HG03045 (cell line): ENCODE results near the gene CTBS.
"Not testable (repeated sequence)": the region's sequence is repeated elsewhere in the genome, so short reads cannot be mapped to it uniquely, and the experiment has no call there.

Source experiments
- ATAC-seq: cut with Tn5 transposase; IDR thresholded peaks from one replicate; pipeline ENCODE4 v1.9.1; 2021; ENCODE audit warnings: mild to moderate bottlenecking, moderate library complexity; ENCODE audit not compliant: unreplicated experiment

Gene CTBS

DNA sequence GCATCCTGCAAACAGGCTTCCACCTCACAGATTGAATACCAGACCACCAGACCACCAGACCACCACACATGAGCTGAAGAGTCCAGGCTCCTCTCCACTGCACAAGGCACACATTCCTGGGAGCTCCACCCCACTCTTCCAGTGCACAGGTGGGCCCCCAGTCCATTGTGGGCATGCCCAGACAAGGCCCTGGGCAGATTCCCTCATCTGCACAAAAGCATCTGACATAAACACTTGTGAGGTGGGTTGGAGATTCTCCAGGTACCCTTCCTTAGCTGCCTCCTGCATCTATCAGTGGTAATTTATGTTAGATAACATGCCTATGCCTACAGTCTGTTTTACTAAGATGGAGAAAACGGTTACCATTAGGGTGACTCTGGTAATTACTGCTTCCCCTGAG lies 11.6 kb upstream of the CTBS start:
- no peak for ATAC-seq

DNA sequence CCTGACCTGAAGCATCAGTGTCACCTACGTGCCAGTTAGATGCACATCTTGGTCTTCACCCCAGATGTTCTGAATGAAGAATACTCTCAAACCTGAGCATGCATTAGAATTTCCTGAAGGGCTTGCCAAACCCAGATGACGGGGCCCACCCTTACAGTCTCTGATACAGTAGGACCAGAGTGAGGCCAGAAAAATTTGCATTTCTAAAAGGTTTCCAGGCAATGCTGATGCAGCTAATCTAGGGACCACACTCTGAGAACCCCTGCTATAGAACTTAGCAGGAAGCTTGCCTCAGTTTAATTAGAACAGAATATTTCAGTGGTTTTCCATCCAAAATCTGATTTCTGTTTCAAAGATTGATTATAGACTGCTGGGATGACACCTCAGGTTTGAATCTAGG lies 9.9 kb upstream of the CTBS start:
- ATAC-seq = no peak

DNA sequence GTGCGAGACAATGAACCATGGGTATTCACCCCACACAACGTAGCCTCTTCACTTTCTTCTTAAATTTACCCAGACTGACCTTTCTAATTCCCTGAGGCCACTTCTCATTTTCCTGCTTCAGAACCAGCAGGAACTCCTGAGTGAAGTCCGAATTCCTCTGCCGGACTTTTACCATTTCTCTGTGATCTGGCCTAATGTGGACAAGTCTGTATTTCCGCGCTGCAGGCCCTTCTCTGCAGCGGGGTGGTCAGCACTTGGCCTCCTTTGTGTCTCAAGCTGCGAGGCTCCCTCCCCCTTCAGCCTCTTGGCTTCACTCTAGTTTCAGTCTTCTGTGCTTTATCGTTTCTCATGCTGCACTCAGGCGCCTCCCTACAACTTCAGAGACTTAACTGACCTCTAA lies 9.4 kb upstream of the CTBS start:
- ATAC-seq = no peak

DNA sequence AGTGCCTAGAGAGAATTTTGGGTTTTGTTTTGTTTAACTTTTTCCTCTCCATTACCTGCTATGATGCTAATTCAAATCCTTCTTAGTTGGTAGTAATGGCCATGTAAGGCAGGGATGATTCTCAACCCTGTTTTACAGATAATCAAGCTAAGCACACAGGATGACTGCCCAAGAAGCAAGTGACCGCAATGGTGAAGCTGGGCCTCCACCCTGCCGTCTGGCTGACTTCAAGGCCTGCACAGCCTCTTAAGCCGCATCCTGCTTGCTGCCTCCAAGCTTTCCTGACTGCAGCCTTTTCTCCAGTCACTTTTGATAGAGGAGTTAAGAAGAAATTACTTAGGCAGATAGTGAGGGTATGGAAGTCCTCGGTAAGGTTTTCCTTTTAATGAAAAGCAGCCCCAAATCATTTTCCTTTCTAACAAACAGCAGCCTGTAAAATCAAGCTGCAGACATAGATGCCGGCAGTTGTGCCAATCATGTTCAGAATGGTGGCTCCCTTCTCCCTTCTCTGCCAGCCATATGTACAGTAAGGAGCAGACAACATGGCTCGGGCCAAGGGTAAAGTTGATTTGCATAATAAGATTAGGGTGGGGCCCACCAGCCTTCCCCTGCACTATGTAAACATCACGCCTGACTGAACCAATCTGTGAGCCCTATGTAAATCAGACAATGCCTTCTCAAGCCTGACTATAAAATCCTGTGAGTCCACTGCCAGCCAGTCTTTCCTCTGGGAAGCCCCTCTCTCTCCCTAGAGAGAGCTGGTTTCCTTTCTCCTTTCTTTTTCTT lies 8.8 kb upstream of the CTBS start:
- ATAC-seq = no peak

DNA sequence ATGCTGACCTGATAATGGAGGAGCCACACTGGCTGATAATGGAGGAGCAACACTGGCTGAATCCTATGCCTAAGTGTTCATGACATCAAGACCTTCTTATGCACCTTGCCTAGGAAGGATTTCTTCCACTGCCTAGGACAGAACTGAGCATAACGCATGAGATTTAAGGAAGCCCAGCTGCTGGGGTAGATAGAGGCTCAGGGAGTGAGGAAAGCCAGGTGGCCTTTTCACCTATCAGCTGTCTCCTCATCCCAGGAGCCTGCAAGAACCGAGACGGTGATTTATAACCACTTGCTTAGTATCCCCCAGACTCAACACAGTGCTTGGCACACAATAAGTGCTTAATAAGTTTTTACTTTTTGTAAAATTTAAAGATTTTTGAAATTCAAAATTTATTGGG lies 7.4 kb upstream of the CTBS start:
- ATAC-seq = no peak

DNA sequence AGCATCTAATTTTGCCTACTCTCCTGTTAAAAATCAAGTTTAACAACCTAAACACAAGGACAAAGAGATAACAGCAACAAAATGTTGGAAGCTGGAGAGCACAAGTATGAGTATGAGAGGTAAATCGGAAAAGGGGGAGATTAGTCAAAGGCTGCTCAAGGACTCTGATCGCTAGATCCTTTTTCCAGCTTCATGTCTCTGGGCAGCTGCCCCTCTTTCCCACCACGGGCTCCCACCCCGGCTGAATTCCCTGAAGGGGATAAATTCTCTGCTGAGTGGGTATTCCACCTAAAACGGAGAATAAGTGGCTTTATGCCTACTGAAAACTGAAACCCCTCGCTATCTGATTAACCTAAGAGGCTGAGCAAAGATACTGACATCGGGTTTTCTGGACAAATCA lies 696 bp upstream of the CTBS start:
- ATAC-seq = no peak

DNA sequence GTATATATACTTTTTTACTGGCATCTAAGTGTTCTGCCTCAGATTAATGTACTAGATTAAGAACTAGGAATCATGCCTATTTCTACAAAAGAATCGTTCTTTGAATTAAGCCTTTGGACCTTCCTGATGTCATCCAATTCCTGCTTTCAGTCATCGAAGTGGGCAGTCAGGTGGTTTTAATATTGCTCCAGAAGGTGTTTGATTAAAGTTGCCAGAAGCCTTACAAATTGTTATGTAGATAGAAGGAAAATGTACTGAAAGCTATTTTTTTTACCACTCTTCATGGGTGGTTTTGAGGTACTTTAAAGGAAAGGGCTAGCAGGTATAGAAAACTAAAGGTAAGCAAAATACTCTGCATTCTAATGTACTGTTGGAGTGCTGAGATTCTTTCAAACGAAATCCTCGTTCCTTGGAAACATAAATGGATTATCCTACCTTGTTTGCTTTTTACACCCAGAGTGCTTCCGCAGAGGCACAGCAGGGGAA lies 716 bp downstream of the CTBS start:
- ATAC-seq = no peak

DNA sequence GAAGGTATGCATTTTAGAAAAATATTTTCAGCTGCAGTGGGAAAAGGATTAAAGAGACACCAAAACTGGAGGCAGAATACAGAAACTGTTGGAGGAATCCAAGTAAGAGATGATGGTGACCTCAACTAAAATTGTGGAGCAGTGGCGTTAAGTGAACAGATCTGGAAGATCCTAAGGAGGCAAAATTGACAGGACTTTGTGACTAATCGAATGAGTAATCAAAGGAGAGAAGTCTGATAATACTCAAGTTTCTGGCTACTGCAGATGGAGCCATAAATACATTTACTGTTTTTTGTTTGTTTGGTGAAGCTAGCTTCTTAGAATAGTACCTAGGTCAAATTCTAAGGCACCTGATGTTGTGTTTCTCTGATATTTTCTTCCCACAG lies 3.1 kb downstream of the CTBS start:
- ATAC-seq = no peak

DNA sequence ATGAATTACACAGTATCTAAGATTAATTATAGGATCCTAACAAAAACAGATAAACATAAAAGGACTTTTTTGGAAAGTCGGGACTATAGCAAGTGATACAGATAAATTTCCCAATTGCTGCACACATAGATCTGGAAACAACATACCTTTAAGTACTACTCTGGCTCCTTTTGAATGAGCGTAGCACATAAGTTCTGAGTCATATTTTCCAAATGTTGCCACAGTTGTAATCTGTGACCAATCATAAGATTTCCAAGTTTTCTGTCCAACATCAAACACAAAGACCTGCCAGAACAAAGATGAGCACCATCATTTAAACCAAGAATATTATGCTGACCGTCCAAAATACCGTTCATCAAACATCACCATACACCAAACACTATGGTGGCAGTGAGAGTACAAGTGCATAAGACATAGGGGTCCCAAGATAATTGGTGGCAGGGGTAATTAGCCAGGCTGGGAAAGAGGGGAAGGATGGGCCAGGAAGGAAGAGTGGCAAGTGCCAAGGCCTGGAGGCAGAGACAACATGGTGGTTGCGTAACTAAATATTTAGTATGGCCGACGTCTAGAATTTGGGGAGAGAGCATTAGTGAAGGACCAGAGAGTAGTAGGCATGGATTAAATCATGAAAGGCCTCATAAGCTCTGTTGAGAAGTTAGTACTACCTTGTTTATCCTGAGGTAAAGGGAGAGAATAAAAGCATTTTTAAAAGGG lies 3.6 kb downstream of the CTBS start:
- ATAC-seq = no peak

DNA sequence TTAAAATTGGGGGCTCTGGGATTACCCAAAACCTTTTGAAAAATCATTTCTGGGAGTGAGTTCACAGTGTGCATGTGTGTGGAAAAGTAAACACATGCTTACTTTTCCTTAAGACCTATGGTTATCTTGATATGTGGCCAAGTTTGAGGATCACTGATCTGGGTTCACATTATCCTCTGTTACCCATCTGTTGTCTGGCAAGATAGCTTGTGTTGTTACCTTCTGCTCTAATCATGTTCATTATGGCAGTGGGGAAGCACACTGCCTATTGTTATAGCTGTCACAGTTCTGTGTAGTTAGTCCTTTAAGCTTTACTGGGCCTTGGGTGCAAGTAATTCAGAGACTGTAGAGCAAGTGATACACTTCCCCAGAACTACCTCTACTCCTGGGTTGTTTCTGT lies 5.0 kb downstream of the CTBS start:
- no peak for ATAC-seq

DNA sequence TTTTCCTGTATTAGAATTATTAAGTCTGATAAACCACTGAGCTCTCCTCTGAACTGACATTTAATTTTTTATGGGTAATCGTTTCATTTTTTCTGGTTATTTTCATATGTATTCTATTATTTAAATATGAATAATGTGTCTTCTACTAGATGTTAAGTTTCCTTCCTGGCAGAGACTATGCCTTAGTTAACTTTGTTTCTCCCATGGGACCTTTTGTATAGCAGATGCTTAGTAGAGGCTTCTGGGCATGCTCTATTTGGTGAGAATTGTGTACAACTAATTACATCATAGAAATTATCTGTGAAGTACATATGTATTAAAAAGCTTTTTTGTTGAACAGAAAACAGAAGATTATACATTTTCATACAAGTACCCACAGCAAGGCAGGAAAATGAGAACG lies 23.4 kb downstream of the CTBS start:
- ATAC-seq = no peak

DNA sequence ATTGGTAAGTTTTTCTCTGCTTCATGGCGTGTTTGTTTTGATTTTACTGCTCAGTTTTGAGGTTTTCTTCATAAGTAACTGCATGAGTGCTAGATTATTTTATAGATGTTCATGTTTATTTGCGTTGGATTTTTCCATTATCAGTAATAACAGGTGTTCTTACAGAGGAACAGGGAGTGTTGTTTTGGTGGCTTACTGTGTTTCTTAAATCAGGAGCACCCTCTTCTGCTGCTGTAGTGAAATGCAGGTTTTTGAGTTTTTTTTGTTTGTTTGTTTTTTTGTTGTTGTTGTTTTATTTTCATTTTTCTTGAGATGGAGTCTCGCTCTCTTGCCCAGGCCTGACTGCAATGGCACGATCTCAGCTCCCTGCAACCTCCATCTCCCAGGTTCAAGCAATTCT lies 32.6 kb downstream of the CTBS start:
- no peak for ATAC-seq

DNA sequence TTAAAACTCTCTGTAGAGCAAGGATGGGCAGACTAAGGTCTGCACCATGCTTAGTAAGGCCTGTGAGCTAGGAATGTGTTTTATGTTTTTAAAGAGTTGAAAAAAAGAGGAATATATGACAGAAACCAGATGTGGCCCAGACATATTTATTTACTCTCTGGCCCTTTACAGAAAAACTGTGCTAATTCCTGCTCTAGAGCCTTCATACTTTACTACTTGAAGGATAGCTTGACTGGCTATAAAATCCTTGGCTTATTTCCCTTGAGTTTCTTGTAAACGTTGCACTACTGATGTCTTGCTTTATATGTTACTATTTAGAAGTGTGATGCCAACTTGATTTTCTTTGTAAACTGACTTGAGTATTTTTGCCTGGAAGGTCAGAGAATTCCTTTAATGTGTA lies 33.5 kb downstream of the CTBS start:
- no peak for ATAC-seq

DNA sequence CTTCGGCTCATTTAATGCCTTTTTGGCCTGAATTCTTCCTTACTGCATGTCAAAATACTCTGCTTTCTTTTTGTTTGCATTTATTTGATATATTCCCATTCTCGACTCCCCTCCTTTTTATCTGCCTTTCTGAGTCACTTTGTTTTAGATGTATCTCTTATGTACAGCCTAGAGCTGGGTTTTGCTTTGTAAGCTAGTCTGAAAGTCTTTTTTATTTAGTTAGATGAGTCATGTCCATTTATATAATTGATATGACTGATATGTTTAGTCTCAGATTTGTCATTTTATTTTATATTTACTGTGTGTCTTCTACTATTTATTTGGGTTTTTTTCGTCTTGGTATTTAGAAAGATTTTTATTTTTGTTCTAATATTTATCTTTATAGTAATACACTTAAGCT lies 34.3 kb downstream of the CTBS start:
- no peak for ATAC-seq

DNA sequence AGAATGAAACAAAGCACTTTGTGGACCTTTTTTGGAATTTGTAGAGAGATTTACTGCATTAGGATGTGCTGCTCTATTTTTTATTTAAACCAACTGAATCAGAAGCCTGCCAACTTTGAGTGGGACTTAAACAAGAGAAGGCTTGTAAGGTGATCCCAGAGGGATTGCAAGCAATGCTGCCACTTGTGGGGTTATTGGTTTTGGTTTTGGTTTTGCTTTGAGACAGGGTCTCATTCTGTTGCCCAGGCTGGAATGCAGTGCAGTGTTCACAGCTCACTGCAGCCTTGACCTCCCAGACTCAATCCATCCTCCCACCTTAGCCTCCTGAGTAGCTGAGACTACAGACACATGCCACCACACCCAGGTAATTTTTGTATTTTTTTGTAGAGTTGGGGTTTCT lies 35.6 kb downstream of the CTBS start:
- ATAC-seq = peak; percentile 55

DNA sequence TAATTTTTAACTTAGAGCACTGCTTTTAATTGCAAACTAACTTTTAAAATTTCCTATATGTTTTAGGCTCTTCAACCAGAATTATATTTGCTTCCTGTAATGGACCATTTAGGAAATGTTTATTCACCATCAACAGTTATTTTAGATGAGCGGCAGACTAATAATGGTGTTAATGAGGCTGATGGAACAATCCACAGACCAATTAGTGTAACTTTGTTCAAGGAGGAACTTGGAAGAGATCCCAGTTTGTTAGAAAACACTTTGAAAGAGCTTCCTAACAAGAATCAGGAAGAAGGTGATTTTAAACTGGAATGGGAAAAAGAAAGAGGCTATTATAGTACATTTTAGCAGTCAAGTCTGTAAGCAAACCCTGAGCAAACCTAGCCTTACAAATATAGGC lies 48.5 kb downstream of the CTBS start:
- ATAC-seq = no peak

DNA sequence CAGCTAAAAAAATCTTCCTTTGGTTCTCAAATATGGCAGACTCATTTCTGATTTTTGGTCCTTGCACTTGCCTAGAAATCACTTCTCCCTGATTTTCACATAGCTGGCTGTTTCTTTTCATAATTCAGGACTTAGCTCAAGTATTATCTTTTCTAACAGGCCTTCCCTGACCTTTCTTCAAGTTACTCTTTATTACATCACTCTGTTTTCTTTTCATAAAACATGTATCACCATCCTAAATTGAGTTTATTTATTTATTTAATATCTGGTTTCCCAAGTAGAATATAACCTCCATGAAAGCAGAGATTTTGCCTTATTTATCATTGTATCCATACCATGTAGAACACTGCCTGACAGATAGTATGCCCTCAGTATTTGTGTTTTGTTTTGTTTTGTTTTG lies 49.6 kb downstream of the CTBS start:
- ATAC-seq = no peak

DNA sequence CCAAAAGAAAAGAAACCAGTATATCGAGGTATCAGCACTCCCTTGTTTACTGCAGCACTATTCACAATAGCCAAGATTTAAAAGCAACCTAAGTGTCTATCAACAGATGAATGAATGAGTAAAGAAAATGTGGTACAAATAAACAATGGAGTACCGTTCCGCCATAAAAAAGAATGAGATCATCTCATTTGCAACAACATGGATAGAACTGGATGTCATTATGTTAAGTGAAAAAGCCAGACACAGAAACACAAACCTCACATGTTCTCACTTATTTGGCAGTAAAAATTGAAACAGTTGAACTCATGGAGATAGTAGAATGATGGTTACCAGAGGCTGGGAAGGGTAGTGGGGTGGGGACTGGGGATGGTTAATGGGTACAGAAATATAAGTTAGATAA lies 63.6 kb downstream of the CTBS start:
- ATAC-seq = no peak

DNA sequence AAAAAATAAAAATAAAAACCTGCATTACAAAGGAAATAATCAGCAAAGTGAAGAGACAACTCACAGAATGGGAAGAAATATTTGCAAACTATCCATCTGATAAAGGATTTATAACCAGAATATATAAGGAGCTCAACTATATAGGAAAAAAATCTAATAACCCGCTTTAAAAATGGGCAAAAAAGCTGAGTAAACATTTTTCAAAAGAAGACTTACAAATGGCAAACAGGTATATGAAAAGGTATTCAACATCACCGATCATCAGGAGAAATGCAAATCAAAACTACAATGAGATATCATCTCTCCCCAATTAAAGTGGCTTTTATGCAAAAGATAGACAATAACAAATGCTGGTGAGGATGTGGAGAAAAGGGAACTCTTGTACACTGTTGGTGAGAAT lies 64.1 kb downstream of the CTBS start:
- ATAC-seq = no peak

DNA sequence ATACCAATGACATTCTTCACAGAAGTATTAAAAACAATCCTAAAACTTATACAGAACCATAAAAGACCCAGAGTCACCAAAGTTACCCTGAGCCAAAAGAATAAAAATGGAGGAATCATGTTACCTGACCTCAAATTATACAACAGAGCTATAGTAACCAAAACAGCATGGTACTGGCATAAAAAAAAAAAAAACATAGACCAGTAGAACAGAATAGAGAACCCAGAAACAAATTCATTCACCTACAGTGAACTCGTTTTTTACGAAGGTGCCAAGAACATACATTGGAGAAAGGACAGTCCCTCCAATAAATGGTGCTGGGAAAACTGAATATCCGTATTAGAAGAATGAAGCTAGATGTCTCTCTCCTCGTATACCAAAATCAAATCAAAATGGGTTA lies 65.2 kb downstream of the CTBS start:
- ATAC-seq = no peak

DNA sequence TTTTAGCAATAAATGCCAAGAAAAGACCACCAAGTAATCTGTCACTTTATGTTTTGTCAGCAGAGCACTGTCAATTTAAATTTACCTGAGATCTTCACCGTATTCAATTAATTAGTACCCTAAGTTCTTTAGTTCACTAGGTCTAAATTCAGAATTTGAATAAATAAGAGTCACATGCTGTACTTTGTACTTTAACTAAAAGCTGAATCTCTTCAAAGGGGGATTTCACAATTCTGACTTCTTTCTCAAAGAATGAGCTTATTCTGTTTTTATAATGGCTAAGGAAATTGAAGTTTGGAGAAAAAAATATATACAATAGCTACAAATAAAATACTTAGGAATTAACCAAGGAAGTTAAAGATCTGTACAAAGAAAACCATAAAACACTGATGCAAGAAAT lies 65.7 kb downstream of the CTBS start:
- ATAC-seq = no peak

DNA sequence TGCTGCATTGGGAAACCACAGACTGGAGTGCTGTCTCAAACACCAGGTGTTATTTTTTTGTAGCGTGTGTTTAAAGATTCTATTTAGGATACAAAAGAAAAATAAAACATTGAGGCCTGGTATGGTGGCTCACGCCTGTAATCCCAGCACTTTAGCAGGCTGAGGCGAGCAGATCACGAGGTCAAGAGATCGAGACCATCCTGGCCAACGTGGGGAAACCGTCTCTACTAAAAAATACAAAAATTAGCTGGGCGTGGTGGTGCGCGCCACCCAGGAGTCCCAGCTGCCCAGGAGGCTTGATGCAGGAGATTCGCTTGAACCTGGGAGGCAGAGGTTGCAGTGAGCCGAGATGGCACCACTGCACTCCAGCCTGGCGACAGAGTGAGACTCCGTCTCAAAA lies 66.4 kb downstream of the CTBS start:
- ATAC-seq = not testable (repeated sequence)
